DND-41 (cell line): ENCODE results near the gene FOXO3.

Source experiments
- CTCF ChIP-seq: IDR thresholded peaks from 2 replicates; pipeline ENCODE4 v1.5.1; 2012; ENCODE audit warnings: borderline replicate concordance, low read length, moderate library complexity, mild to moderate bottlenecking; ENCODE audit not compliant: poor library complexity, severe bottlenecking; ENCODE audit errors: extremely low read depth
- EZH2 ChIP-seq: IDR thresholded peaks from 3 replicates; pipeline ENCODE4 v1.6.1; 2012; ENCODE audit warnings: borderline replicate concordance, low read depth, mild to moderate bottlenecking, moderate library complexity, low read length, inconsistent platforms; ENCODE audit not compliant: severe bottlenecking

GRCh38 chr6:108626777-108627176 lies 66.1 kb downstream of the FOXO3 start:
- TF ChIP-seq CTCF (no peak), EZH2 (no peak)
